PFSK-1 (cell line): ENCODE data around the gene RAB26.

ENCODE experiments used
- POLR2AphosphoS5 ChIP-seq: IDR thresholded peaks from 2 replicates; pipeline ENCODE4 v1.6.1; 2012; ENCODE audit warnings: low read depth, mild to moderate bottlenecking, control low read depth, low read length, moderate library complexity
- TAF1 ChIP-seq: IDR thresholded peaks from 2 replicates; pipeline ENCODE4 v1.6.1; 2012; ENCODE audit warnings: low read length, control low read depth, borderline replicate concordance; ENCODE audit not compliant: insufficient read depth
- TF ChIP-seq, protein P1 (sequence below), 2 experiments: IDR thresholded peaks; 2 replicates each; pipeline versions ENCODE4 v1.6.1 to v1.8.0; 2011 to 2012; ENCODE audit warnings: low read depth in 2 of 2, low read length in 2 of 2, control low read depth in 1 of 2, inconsistent platforms in 1 of 2, mild to moderate bottlenecking in 1 of 2, moderate library complexity in 1 of 2; ENCODE audit not compliant: insufficient read depth in 1 of 2

DNA sequence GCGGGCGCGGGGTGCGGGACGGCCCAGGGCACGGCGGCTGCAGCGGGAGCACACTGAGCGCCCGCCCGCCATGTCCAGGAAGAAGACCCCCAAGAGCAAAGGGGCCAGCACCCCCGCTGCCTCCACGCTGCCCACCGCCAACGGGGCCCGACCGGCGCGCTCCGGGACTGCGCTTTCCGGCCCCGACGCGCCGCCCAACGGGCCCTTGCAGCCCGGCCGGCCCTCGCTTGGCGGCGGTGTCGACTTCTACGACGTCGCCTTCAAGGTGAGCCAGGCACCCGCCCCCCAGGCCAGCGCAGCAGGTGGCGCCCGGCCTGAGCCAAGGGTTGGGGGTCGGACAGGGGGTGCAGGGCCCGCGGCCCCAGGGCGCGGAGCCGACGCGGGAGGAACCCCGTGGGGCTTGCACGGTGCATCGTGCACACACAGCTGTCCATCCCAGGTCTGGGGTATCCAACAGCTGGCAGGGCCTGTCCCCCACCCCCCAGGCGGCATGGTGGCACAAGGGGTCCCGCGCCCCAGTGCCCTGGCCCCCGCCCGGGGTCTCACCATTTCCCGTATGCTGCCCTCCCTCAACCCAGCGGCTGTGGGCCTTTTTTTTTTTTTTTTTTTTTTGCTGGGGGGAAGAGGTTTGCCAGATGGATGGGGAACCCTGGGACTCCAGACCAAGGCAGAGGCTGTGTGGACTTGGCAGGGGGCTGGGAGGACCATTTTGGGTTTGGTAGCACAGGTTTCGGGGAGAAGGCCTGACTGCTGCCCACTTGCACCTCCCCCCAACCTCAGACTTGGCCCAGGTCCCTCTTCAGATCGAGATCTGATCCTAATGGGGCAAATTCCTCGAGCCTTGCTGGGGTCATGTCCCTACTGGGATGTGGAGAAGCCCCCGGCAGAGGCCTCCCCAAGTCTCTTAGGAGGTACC lies 547 bp downstream of the RAB26 start:
- TF ChIP-seq TAF1 (no peak), POLR2AphosphoS5 (no peak)
- TF ChIP-seq, protein P1, sequence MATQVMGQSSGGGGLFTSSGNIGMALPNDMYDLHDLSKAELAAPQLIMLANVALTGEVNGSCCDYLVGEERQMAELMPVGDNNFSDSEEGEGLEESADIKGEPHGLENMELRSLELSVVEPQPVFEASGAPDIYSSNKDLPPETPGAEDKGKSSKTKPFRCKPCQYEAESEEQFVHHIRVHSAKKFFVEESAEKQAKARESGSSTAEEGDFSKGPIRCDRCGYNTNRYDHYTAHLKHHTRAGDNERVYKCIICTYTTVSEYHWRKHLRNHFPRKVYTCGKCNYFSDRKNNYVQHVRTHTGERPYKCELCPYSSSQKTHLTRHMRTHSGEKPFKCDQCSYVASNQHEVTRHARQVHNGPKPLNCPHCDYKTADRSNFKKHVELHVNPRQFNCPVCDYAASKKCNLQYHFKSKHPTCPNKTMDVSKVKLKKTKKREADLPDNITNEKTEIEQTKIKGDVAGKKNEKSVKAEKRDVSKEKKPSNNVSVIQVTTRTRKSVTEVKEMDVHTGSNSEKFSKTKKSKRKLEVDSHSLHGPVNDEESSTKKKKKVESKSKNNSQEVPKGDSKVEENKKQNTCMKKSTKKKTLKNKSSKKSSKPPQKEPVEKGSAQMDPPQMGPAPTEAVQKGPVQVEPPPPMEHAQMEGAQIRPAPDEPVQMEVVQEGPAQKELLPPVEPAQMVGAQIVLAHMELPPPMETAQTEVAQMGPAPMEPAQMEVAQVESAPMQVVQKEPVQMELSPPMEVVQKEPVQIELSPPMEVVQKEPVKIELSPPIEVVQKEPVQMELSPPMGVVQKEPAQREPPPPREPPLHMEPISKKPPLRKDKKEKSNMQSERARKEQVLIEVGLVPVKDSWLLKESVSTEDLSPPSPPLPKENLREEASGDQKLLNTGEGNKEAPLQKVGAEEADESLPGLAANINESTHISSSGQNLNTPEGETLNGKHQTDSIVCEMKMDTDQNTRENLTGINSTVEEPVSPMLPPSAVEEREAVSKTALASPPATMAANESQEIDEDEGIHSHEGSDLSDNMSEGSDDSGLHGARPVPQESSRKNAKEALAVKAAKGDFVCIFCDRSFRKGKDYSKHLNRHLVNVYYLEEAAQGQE (IDR thresholded peaks at IDR 0.05; ENCODE audit: insufficient read depth in 1 of 2, low read depth in 2 of 2, low read length in 2 of 2): no peak
